H1 (cell line): ENCODE results near the gene EBF3. TPM values are rescaled to one million over a fixed set of nuclear protein-coding genes. Genes with fewer than 3 reads are reported as not detected.

Experiments
- CTCF ChIA-PET: fragments of 300-600 bp; sonication (Branson Sonifier 250); formaldehyde crosslinking; loops from one replicate; lab custom pipeline; 2021; ENCODE audit not compliant: partially characterized antibody; lab: Charles Lee
- POLR2A ChIA-PET: fragments of 300-600 bp; sonication (Branson Sonifier 250); formaldehyde crosslinking; loops from one replicate; lab custom pipeline; 2021; ENCODE audit warnings: inconsistent platforms; ENCODE audit not compliant: partially characterized antibody; lab: Charles Lee
- DNase-seq, 2 experiments: peaks; one replicate each; pipeline versions ENCODE4 v3.0.0 to v3.0.0-alpha.2; 2010 to 2022; ENCODE audit warnings: low spot score in 2 of 2, low read depth in 1 of 2, mixed read lengths in 1 of 2
- FAIRE-seq: peaks from 2 replicates; lab custom pipeline; 2011; peaks lifted over from hg19 to GRCh38; lab: Jason Lieb, UNC
- H2AFZ ChIP-seq: 2 replicates; pipeline ENCODE4 v1.8.1; 2012; ENCODE audit warnings: low read length, inconsistent platforms
- H2AK5ac ChIP-seq: 2 replicates; pipeline ENCODE4 v1.6.1; 2013; ENCODE audit warnings: low read depth, low read length
- H2BK120ac ChIP-seq: replicated peaks from 2 replicates; pipeline ENCODE3; 2013; ENCODE audit warnings: low read depth, low read length, inconsistent platforms
- H2BK12ac ChIP-seq: 2 replicates; pipeline ENCODE4 v1.6.1; 2013; ENCODE audit warnings: low read depth, low read length
- H2BK15ac ChIP-seq: 2 replicates; pipeline ENCODE4 v1.6.1; 2013; ENCODE audit warnings: low read length
- H2BK20ac ChIP-seq: 2 replicates; pipeline ENCODE4 v1.6.1; 2013; ENCODE audit warnings: low read length
- H2BK5ac ChIP-seq: 2 replicates; pipeline ENCODE4 v1.6.1; 2013; ENCODE audit warnings: low read depth, low read length
- H3K14ac ChIP-seq: 2 replicates; pipeline ENCODE4 v1.6.1; 2013; ENCODE audit warnings: inconsistent platforms; ENCODE audit not compliant: insufficient read length
- H3K18ac ChIP-seq: 2 replicates; pipeline ENCODE4 v1.6.1; 2013; ENCODE audit warnings: low read length; ENCODE audit errors: extremely low read depth
- H3K23ac ChIP-seq: 2 replicates; pipeline ENCODE4 v1.6.1; 2013; ENCODE audit warnings: inconsistent platforms; ENCODE audit not compliant: insufficient read length
- H3K23me2 ChIP-seq: 2 replicates; pipeline ENCODE4 v1.6.1; 2013; ENCODE audit warnings: low read depth, low read length
- H3K27ac ChIP-seq: 2 replicates; pipeline ENCODE4 v1.6.1; 2011; ENCODE audit warnings: low read depth, low read length, inconsistent platforms
- H3K27me3 ChIP-seq, 4 experiments: replicated peaks in 1 of 4; 1 replicate in 1 of 4; 2 replicates in 3 of 4; pipeline versions ENCODE4 v1.6.1 to v1.8.1; 2011 to 2013; ENCODE audit warnings: low read length in 3 of 4, mild to moderate bottlenecking in 3 of 4, inconsistent platforms in 2 of 4, mixed read lengths in 2 of 4, moderate library complexity in 1 of 4; ENCODE audit not compliant: control insufficient read depth in 3 of 4, insufficient read depth in 3 of 4; ENCODE audit errors: extremely low read depth in 1 of 4
- H3K36me3 ChIP-seq, 4 experiments: 2 replicates each; pipeline versions ENCODE4 v1.6.1 to v1.8.1; 2011 to 2013; ENCODE audit warnings: mild to moderate bottlenecking in 4 of 4, low read length in 3 of 4, moderate library complexity in 2 of 4, control low read depth in 1 of 4, inconsistent platforms in 1 of 4; ENCODE audit not compliant: insufficient read depth in 4 of 4, control insufficient read depth in 2 of 4
- H3K4ac ChIP-seq: replicated peaks from 2 replicates; pipeline ENCODE3; 2013; ENCODE audit warnings: low read length, low read depth, mixed read lengths, inconsistent platforms; ENCODE audit not compliant: insufficient read length
- H3K4me1 ChIP-seq, 4 experiments: replicated peaks in 1 of 4; 1 replicate in 1 of 4; 2 replicates in 3 of 4; pipeline versions ENCODE4 v1.6.1 to v1.8.1; 2011 to 2013; ENCODE audit warnings: low read length in 3 of 4, inconsistent platforms in 2 of 4, mixed read lengths in 1 of 4; ENCODE audit not compliant: insufficient read depth in 4 of 4, control insufficient read depth in 3 of 4
- H3K4me2 ChIP-seq, 2 experiments: 2 replicates each; pipeline versions ENCODE4 v1.6.1 to v1.8.1; 2011 to 2013; ENCODE audit warnings: low read depth in 2 of 2, low read length in 2 of 2, control low read depth in 1 of 2, inconsistent platforms in 1 of 2, mild to moderate bottlenecking in 1 of 2; ENCODE audit not compliant: insufficient read depth in 1 of 2
- H3K4me3 ChIP-seq, 4 experiments: fragments of 200-600, 300-600 bp in 1 of 4; sonication (generic), shearing (Covaris generic), sonication (Bioruptor Twin) in 1 of 4; 2 replicates each; pipeline versions ENCODE4 v1.5.1 to v1.8.1; 2011 to 2016; ENCODE audit warnings: low read length in 4 of 4, low read depth in 3 of 4, control low read depth in 2 of 4, inconsistent platforms in 2 of 4, mild to moderate bottlenecking in 2 of 4, mixed read lengths in 1 of 4, moderate library complexity in 1 of 4; ENCODE audit not compliant: insufficient read depth in 2 of 4; ENCODE audit errors: extremely low read depth in 1 of 4
- H3K56ac ChIP-seq: replicated peaks from 2 replicates; pipeline ENCODE3; 2013; ENCODE audit warnings: low read depth, mild to moderate bottlenecking, mixed read lengths, low read length, inconsistent platforms; ENCODE audit not compliant: insufficient read length
- H3K79me1 ChIP-seq: 2 replicates; pipeline ENCODE4 v1.6.1; 2013; ENCODE audit warnings: low read depth, low read length, control low read depth
- H3K79me2 ChIP-seq, 2 experiments: 2 replicates each; pipeline versions ENCODE4 v1.6.1 to v1.8.1; 2012 to 2013; ENCODE audit warnings: low read length in 2 of 2, mild to moderate bottlenecking in 2 of 2, inconsistent platforms in 1 of 2; ENCODE audit not compliant: insufficient read depth in 2 of 2, control insufficient read depth in 1 of 2
- H3K9ac ChIP-seq, 4 experiments: replicated peaks in 1 of 4; 1 replicate in 1 of 4; 2 replicates in 3 of 4; pipeline versions ENCODE4 v1.6.1 to v1.8.1; 2011 to 2013; ENCODE audit warnings: low read depth in 3 of 4, low read length in 3 of 4, control low read depth in 2 of 4, mild to moderate bottlenecking in 2 of 4, moderate library complexity in 2 of 4, inconsistent platforms in 1 of 4; ENCODE audit errors: extremely low read depth in 1 of 4
- H3K9me3 ChIP-seq, 2 experiments: 2 replicates each; pipeline versions ENCODE4 v1.6.1 to v1.8.1; 2012 to 2013; ENCODE audit warnings: mild to moderate bottlenecking in 2 of 2, moderate library complexity in 2 of 2, control low read depth in 1 of 2, inconsistent platforms in 1 of 2, low read depth in 1 of 2, low read length in 1 of 2, mixed read lengths in 1 of 2; ENCODE audit not compliant: insufficient read depth in 2 of 2
- H4K20me1 ChIP-seq, 2 experiments: replicated peaks in 1 of 2; 2 replicates each; pipeline versions ENCODE3 to v1.8.1; 2011 to 2013; ENCODE audit warnings: inconsistent platforms in 2 of 2, low read length in 2 of 2, mild to moderate bottlenecking in 1 of 2; ENCODE audit not compliant: insufficient read depth in 2 of 2, control insufficient read depth in 1 of 2
- H4K5ac ChIP-seq: 2 replicates; pipeline ENCODE4 v1.6.1; 2013; ENCODE audit warnings: low read length, low read depth, mixed read lengths, inconsistent platforms; ENCODE audit not compliant: insufficient read length
- H4K8ac ChIP-seq: 2 replicates; pipeline ENCODE4 v1.8.0; 2013; ENCODE audit warnings: mild to moderate bottlenecking, moderate library complexity, low read length, inconsistent platforms; ENCODE audit not compliant: insufficient read depth; ENCODE audit errors: extremely low read depth
- H4K91ac ChIP-seq: replicated peaks from 2 replicates; pipeline ENCODE3; 2013; ENCODE audit warnings: low read length, mixed read lengths, inconsistent platforms; ENCODE audit not compliant: insufficient read length
- ATF3 ChIP-seq: IDR thresholded peaks from 2 replicates; pipeline ENCODE4 v1.6.1; 2011; ENCODE audit warnings: low read depth, mild to moderate bottlenecking, low read length; ENCODE audit not compliant: insufficient read depth
- CREB1 ChIP-seq: IDR thresholded peaks from 2 replicates; pipeline ENCODE4 v1.6.1; 2012; ENCODE audit warnings: inconsistent platforms
- GTF2F1 ChIP-seq: IDR thresholded peaks from 2 replicates; pipeline ENCODE4 v1.6.1; 2012; ENCODE audit warnings: low read depth, low read length, improper control_type of control experiment, borderline replicate concordance
- RAD21 ChIP-seq, 2 experiments: IDR thresholded peaks in 1 of 2; conservative IDR thresholded peaks in 1 of 2; 2 replicates each; pipeline ENCODE4 v1.6.1; 2011; ENCODE audit warnings: low read depth in 2 of 2, low read length in 2 of 2, improper control_type of control experiment in 1 of 2, inconsistent platforms in 1 of 2, mild to moderate bottlenecking in 1 of 2, moderate library complexity in 1 of 2
- RBBP5 ChIP-seq: IDR thresholded peaks from 2 replicates; pipeline ENCODE4 v1.7.1; 2012; ENCODE audit warnings: low read depth, mild to moderate bottlenecking, inconsistent platforms, low read length, moderate library complexity, borderline replicate concordance
- SIX5 ChIP-seq: IDR thresholded peaks from 2 replicates; pipeline ENCODE4 v1.6.1; 2011; ENCODE audit warnings: mild to moderate bottlenecking, low read depth, low read length
- SP4 ChIP-seq: IDR thresholded peaks from 2 replicates; pipeline ENCODE4 v1.6.1; 2012; ENCODE audit warnings: low read length, inconsistent platforms
- SUZ12 ChIP-seq: fragments of 200-600 bp; sonication (generic); IDR thresholded peaks from 2 replicates; pipeline ENCODE4 v1.6.1; 2012; ENCODE audit warnings: mild to moderate bottlenecking, inconsistent platforms, low read length, moderate library complexity, mixed read lengths
- WGBS, 2 experiments: shearing (Covaris generic) in 1 of 2; methylation state at CpG; one replicate each; pipeline versions ENCODE4 v1.1.6 to v1.1.7; 2013 to 2015; ENCODE audit warnings: low lambda C conversion rate in 2 of 2, mixed read lengths in 2 of 2, inconsistent platforms in 1 of 2, low coverage in 1 of 2, missing lambda C conversion rate in 1 of 2; ENCODE audit not compliant: insufficient replicate concordance in 2 of 2, insufficient coverage in 1 of 2, insufficient read length in 1 of 2; ENCODE audit errors: extremely low coverage in 1 of 2, missing lambda C conversion rate in 1 of 2; 5-methylcytosine and 5-hydroxymethylcytosine counted together
- polyA plus RNA-seq, 7 experiments: library from polyadenylated mRNA; depleted of rRNA in 3 of 7; stranded (reverse) in 5 of 7; unstranded in 2 of 7; fragments of >200 nt in 5 of 7; fragments of 200-250 nt in 2 of 7; gene quantifications; 1 replicate in 5 of 7; 2 replicates in 1 of 7; 4 replicates in 1 of 7; pipeline versions ENCODE4 v1.2.1 to v1.2.3, GENCODE V29; 2011 to 2013; ENCODE audit warnings: missing spikeins in 2 of 7, mixed read lengths in 2 of 7
- total RNA-seq: library from RNA; stranded (reverse); fragmentation: NEBNext Ultra II Directional; extraction: Animal tissue kit (Norgen Biotek cat#: 25700); gene quantifications from 2 replicates; pipeline ENCODE4 v1.2.1, GENCODE V29; 2021
- TF ChIP-seq, protein P1 (sequence below), 3 experiments: IDR thresholded peaks; 1 replicate in 2 of 3; 2 replicates in 1 of 3; pipeline versions ENCODE4 v1.5.1 to v1.6.1; 2011; ENCODE audit warnings: low read length in 3 of 3, mild to moderate bottlenecking in 3 of 3, inconsistent platforms in 2 of 3, low read depth in 1 of 3, moderate library complexity in 1 of 3; ENCODE audit not compliant: insufficient read depth in 1 of 3; ENCODE audit errors: control extremely low read depth in 1 of 3

EBF3 gene
- total and polyA plus RNA-seq, 2 of the 8 experiments (the other 6 are each of a cell fraction or from before 2014, with no cell fraction given): 0.08 to 0.26 TPM

DNA sequence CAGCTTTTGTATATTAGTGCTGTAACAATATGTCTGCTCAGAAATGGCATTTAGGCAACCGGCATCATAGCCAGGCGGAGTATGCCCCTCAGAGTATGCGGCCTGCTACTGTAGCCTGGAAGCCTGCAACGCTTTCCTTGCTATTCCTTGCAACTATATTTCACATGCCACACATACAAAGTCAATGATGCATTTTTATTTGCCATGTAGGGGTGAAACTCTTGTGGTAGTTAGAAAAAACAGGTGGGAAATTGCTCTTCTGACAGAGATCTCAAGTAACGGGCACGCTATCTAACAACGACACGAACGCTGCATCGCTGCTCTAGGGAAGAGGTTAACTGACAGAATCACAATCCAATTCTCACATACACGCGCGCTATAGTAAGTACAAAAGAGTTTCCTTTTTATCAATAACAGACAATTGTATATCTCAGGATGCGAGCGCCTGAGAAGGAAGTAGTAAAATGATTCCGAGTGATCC lies 5.9 kb downstream of the EBF3 start:
- no peak overlapping the region for H3K14ac ChIP-seq
- peaks cover 7 to 14% of the 10 kb centered on the region in 2 experiments for H4K20me1 ChIP-seq
- peaks cover 8% of the 10 kb centered on the region; the same call in 1 of the 2 replicates for H3K23me2 ChIP-seq
- peak overlapping the region; percentile 62 to 80 for H3K4me2 ChIP-seq
- no peaks in the 10 kb centered on the region for H3K79me2 ChIP-seq
- H3K18ac ChIP-seq: no peak overlapping the region
- no peak overlapping the region for H4K8ac ChIP-seq
- H3K27ac ChIP-seq: no peak overlapping the region
- H3K36me3 ChIP-seq: no peaks in the 10 kb centered on the region; a peak in 1 of 8 replicates
- H2BK20ac ChIP-seq: no peak overlapping the region
- H3K23ac ChIP-seq: no peak overlapping the region
- H3K4me1 ChIP-seq: peaks cover 18 to 29% (median 22%) of the 10 kb centered on the region in 4 experiments
- H2BK15ac ChIP-seq: no peak overlapping the region
- no peak for TF ChIP-seq SP4
- no peak for TF ChIP-seq RBBP5
- TF ChIP-seq CREB1: no peak
- TF ChIP-seq GTF2F1: no peak
- no peak; the same call in 1 of the 2 replicates for TF ChIP-seq SUZ12
- no peak for TF ChIP-seq SIX5
- peak; percentile 62 to 67 for TF ChIP-seq RAD21 (IDR thresholded peaks at IDR 0.05 in 1 of 2, conservative IDR thresholded peaks at IDR 0.05 in 1 of 2; ENCODE audit: low read depth in 2 of 2, low read length in 2 of 2)
- TF ChIP-seq, protein P1, sequence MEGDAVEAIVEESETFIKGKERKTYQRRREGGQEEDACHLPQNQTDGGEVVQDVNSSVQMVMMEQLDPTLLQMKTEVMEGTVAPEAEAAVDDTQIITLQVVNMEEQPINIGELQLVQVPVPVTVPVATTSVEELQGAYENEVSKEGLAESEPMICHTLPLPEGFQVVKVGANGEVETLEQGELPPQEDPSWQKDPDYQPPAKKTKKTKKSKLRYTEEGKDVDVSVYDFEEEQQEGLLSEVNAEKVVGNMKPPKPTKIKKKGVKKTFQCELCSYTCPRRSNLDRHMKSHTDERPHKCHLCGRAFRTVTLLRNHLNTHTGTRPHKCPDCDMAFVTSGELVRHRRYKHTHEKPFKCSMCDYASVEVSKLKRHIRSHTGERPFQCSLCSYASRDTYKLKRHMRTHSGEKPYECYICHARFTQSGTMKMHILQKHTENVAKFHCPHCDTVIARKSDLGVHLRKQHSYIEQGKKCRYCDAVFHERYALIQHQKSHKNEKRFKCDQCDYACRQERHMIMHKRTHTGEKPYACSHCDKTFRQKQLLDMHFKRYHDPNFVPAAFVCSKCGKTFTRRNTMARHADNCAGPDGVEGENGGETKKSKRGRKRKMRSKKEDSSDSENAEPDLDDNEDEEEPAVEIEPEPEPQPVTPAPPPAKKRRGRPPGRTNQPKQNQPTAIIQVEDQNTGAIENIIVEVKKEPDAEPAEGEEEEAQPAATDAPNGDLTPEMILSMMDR (IDR thresholded peaks at IDR 0.05; ENCODE audit: control extremely low read depth in 1 of 3, insufficient read depth in 1 of 3, low read depth in 1 of 3, low read length in 3 of 3): peak; percentile 18 to 49 (median 49); a peak in 2 of 4 replicates
- no peak for TF ChIP-seq ATF3
- TF ChIP-seq, all 59 proteins: peak for 2
- peaks cover 60 to 98% (median 87%) of the 10 kb centered on the region in 4 experiments for H3K27me3 ChIP-seq
- no peak overlapping the region for H4K91ac ChIP-seq
- H3K9ac ChIP-seq: no peak overlapping the region
- H2AFZ ChIP-seq: no peak overlapping the region
- H3K79me1 ChIP-seq: no peaks in the 10 kb centered on the region
- H2BK12ac ChIP-seq: no peak overlapping the region
- H3K4ac ChIP-seq: no peak overlapping the region
- peak overlapping the region in 3 of 4 experiments; percentile 1 to 58 (median 13); a peak in 4 of 8 replicates for H3K4me3 ChIP-seq
- WGBS, 2 experiments: 9% methylated on average over 16 of the region's 16 CpGs; no CpG with 5 or more reads in 1 of the 2 experiments
- ChIA-PET POLR2A (no interaction called here), CTCF (interaction anchor here (0.5 to 1.8 kb wide), 9 partner anchors 11 to 919 kb away, joined by 3 to 5 read pairs (median 4); no protein-coding TSS in a partner anchor)
- H2BK5ac ChIP-seq: no peak overlapping the region
- no peak overlapping the region for H4K5ac ChIP-seq
- no peak overlapping the region for H2BK120ac ChIP-seq
- DNase-seq: no peak
- FAIRE-seq: no peak
- no peak overlapping the region for H3K56ac ChIP-seq
- H3K9me3 ChIP-seq: no peaks in the 10 kb centered on the region
- H2AK5ac ChIP-seq: no peak overlapping the region
